ENCODE measurements around the gene IL6R. TPM values are rescaled to one million over a fixed set of nuclear protein-coding genes. Genes with fewer than 3 reads are reported as not detected.

Gene IL6R
- total RNA-seq, 4 donors from 2014 or later, result 56.1 to 140 (median 100) TPM

DNA sequence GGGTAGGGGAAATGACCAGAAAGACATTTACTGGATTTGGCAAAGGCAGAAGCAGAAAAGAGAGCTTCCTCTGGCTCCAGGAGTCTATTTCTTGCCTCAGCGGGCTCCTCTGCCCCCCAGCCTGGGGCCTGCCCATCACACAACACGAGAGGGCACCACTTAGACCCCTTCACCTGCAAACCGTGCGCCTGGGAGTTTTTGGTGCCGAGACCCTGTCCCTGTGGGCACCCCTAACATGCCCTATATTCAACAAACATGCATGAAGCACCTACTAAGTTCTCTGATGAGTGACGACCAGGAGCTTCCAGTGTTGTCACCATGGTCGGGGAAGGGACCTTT lies 18.8 kb downstream of the IL6R start:
- peaks cover 8 to 81% (median 26%) of the 10 kb centered on the region in 4 donors for H3K4me1 ChIP-seq
- no peak for TF ChIP-seq POLR2A (IDR thresholded peaks at IDR 0.05)
- TF ChIP-seq, protein P1, sequence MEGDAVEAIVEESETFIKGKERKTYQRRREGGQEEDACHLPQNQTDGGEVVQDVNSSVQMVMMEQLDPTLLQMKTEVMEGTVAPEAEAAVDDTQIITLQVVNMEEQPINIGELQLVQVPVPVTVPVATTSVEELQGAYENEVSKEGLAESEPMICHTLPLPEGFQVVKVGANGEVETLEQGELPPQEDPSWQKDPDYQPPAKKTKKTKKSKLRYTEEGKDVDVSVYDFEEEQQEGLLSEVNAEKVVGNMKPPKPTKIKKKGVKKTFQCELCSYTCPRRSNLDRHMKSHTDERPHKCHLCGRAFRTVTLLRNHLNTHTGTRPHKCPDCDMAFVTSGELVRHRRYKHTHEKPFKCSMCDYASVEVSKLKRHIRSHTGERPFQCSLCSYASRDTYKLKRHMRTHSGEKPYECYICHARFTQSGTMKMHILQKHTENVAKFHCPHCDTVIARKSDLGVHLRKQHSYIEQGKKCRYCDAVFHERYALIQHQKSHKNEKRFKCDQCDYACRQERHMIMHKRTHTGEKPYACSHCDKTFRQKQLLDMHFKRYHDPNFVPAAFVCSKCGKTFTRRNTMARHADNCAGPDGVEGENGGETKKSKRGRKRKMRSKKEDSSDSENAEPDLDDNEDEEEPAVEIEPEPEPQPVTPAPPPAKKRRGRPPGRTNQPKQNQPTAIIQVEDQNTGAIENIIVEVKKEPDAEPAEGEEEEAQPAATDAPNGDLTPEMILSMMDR (IDR thresholded peaks at IDR 0.05), result no peak

DNA sequence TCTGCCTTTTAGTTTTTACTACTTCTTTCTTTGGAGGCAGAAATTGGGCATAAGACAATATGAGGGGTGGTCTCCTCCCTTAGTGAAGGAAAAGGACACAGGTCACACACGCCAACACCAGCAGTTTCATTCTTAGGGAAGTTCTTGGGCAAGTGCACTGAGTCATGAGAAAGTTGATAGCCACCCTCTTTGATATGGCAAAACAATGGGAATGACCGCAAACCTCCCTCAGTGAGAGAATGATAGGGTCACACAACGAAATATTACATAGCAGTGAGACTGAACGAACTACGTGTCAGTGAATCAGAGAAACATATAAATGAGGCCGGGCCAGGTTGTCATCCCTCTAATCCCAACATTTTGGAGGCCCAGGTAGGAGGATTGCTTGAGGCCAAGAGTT lies 20.0 kb downstream of the IL6R start:
- Histone ChIP-seq H3K4me1 (peaks cover 5 to 81% (median 21%) of the 10 kb centered on the region in 4 donors), H3K27ac (peak overlapping the region in 3 of 4 donors; percentile 11 to 70 (median 16))

More for the DNA sequence above, 18.8 kb downstream of the IL6R start:
- H3K36me3 ChIP-seq, result peaks cover 0 to 3% (median 0%) of the 10 kb centered on the region in 3 donors
- H3K9me3 ChIP-seq, result no peaks in the 10 kb centered on the region
- H3K27me3 ChIP-seq, result no peaks in the 10 kb centered on the region
- no peak overlapping the region for H3K4me3 ChIP-seq
- H3K27ac ChIP-seq, result peak overlapping the region; percentile 6 to 70 (median 54)
- no peak for DNase-seq

DNA sequence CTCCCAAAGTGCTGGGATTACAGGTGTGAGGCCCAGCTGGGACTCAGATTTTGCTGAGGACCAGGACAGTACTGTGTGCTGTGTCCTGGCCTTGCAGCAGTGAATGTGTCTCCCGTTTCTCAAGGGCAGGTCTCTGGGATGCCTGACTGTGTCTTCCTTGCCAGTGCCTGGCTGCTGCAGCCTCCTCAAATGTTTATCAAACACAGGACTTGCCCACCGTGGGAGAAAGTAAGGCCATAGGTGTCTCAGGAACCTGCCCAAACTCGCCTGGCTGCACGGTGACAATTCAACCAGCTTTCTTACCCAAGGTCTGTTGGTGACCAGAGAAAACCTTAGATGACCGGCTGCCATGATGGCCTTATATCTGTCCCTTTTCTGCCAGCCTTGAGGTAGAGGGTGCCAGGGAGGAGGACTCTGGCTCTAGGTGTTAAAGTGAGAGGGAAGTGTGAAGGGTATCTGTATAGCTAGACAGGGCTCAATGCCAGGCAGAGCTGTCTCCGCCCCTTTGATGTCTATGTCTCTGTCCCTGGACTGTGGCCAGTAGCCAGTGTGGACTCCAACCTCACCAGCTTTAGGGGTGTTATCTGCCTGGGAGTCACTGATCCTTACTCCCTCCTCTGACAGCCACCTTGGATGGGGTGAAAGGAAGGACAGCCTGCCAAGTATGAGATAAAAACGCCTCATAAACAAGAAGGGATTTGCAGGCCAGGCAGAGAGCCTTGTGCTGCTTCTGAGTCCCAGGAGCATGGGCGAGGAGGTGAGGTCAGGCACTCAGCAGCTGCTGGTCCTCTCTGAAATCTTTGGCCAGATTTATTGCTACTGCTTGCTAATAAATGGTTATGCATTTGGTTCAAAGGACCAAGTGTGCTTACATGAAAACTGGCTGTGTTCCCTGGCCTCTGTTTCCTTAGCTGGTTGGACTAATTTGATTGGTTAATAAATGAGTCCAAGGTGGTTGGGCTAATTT lies 22.3 kb downstream of the IL6R start:
- Histone ChIP-seq H3K36me3 (peaks cover 0 to 7% (median 0%) of the 10 kb centered on the region in 3 donors), H3K4me3 (no peak overlapping the region), H3K4me1 (peaks cover 0 to 80% (median 19%) of the 10 kb centered on the region in 4 donors), H3K27me3 (no peaks in the 10 kb centered on the region), H3K9me3 (no peaks in the 10 kb centered on the region), H3K27ac (peak overlapping the region; percentile 5 to 91 (median 68))
- TF ChIP-seq, protein P1 (IDR thresholded peaks at IDR 0.05), result no peak
- peak; percentile 21 to 52 for TF ChIP-seq POLR2A (IDR thresholded peaks at IDR 0.05)
- peak in 2 of 3 donors; percentile 89 to 92 for DNase-seq

More for the DNA sequence above, 20.0 kb downstream of the IL6R start:
- no peak for DNase-seq
- H3K4me3 ChIP-seq, result no peak overlapping the region
- TF ChIP-seq, protein P1 (IDR thresholded peaks at IDR 0.05), result no peak
- TF ChIP-seq POLR2A (IDR thresholded peaks at IDR 0.05), result no peak
- no peaks in the 10 kb centered on the region for H3K9me3 ChIP-seq
- H3K36me3 ChIP-seq, result peaks cover 0 to 3% (median 0%) of the 10 kb centered on the region in 3 donors
- no peaks in the 10 kb centered on the region for H3K27me3 ChIP-seq

DNA sequence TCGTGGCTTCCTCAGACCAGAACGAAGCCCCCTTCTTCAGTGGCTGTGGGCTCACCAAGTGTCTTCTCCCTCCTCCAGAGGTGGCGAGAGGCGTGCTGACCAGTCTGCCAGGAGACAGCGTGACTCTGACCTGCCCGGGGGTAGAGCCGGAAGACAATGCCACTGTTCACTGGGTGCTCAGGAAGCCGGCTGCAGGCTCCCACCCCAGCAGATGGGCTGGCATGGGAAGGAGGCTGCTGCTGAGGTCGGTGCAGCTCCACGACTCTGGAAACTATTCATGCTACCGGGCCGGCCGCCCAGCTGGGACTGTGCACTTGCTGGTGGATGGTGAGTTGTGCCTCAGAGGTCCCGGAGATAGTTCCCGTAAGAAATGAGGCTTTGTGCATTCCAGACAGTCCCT lies 24.0 kb downstream of the IL6R start:
- no peak overlapping the region for H3K4me3 ChIP-seq
- H3K9me3 ChIP-seq, result no peaks in the 10 kb centered on the region
- peak overlapping the region in 3 of 4 donors; percentile 61 to 91 (median 76) for H3K27ac ChIP-seq
- no peaks in the 10 kb centered on the region for H3K27me3 ChIP-seq
- peaks cover 0 to 16% (median 0%) of the 10 kb centered on the region in 3 donors for H3K36me3 ChIP-seq
- TF ChIP-seq POLR2A (IDR thresholded peaks at IDR 0.05), result no peak
- TF ChIP-seq, protein P1 (IDR thresholded peaks at IDR 0.05), result no peak
- no peak for DNase-seq
- H3K4me1 ChIP-seq, result peaks cover 0 to 80% (median 17%) of the 10 kb centered on the region in 4 donors

DNA sequence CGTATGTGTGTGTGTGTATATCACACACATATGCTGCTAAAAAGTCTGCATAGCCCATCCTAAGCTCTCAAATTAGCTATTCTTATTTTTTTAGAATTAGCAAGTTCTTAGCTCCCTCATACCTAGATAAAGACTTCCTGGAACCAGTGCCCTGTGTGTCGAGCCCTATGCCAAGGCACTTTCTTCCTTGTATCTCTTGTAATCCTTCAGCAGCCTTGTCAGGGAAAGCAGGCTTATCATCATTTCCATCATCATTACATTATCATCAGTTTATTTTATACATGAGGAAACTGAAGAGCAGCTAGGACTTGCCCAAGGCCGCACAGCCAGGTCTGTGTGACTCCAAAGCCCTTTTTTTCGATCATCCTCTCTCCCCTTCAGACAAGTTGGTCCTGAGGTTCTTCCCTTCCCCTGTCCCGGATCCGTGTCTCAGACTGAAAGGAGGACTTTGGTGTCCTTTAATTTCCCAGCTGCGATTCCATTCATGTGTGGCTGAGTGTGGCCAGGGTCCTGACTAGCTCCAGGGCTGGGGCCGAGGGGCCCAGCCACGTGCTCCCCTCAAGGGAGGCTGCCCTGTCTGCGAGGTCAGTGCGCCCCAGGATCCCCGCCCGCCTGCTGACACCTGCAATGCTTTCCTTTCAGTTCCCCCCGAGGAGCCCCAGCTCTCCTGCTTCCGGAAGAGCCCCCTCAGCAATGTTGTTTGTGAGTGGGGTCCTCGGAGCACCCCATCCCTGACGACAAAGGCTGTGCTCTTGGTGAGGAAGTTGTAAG lies 24.9 kb downstream of the IL6R start:
- Histone ChIP-seq H3K36me3 (peaks cover 0 to 20% (median 0%) of the 10 kb centered on the region in 3 donors), H3K4me3 (no peak overlapping the region), H3K9me3 (no peaks in the 10 kb centered on the region), H3K27me3 (no peaks in the 10 kb centered on the region), H3K4me1 (peaks cover 0 to 82% (median 17%) of the 10 kb centered on the region in 4 donors), H3K27ac (peak overlapping the region in 3 of 4 donors; percentile 61 to 91 (median 76))
- DNase-seq, result no peak
- TF ChIP-seq, protein P1 (IDR thresholded peaks at IDR 0.05), result no peak
- no peak for TF ChIP-seq POLR2A (IDR thresholded peaks at IDR 0.05)
